ENCODE measurements around the gene ABCA4.

ABCA4 gene

GRCh38 chr1:94095112-94095637, 25.8 kb downstream of the ABCA4 start:
- Histone ChIP-seq H3K4me1 (ENCODE audit: insufficient read depth, low read length) (peaks cover 52% of the 10 kb centered on the region), H3K9ac (ENCODE audit: low read depth, low read length) (no peak overlapping the region), H3K27ac (ENCODE audit: low read length) (peak overlapping the region; percentile 95; the same call in 1 of the 2 replicates), H3K27me3 (ENCODE audit: insufficient read depth, low read length, poor library complexity) (no peaks in the 10 kb centered on the region), H3K36me3 (ENCODE audit: insufficient read depth, low read length) (no peaks in the 10 kb centered on the region), H3K79me2 (ENCODE audit: insufficient read depth, low read length) (no peaks in the 10 kb centered on the region), H3K9me3 (ENCODE audit: insufficient read depth, low read length, severe bottlenecking) (no peaks in the 10 kb centered on the region), H3K4me3 (ENCODE audit: low read depth in 1 of 2, low read length in 2 of 2) (no peak overlapping the region), H4K20me1 (ENCODE audit: insufficient read depth, low read length) (no peaks in the 10 kb centered on the region), H2AFZ (ENCODE audit: low read depth, low read length) (0 out of 2 replicates have a peak overlapping the region, but pooled peaks have one; percentile 11), H3K4me2 (ENCODE audit: insufficient read depth, low read length) (no peak overlapping the region)
- no peak for TF ChIP-seq EZH2 (IDR thresholded peaks at IDR 0.05; ENCODE audit: borderline replicate concordance, low read depth, low read length, severe bottlenecking)
- no peak for TF ChIP-seq CTCF (IDR thresholded peaks at IDR 0.05; ENCODE audit: borderline replicate concordance, extremely low read depth, low read length, poor library complexity, severe bottlenecking)
- DNase-seq (no peak), ATAC-seq (ENCODE audit: insufficient read depth, low read depth) (no peak)

- no peak overlapping the region; the same call in 1 of the 2 replicates for H3K4me2 ChIP-seq (ENCODE audit: insufficient read depth, low read length)
- no peak overlapping the region for H3K9ac ChIP-seq (ENCODE audit: low read depth, low read length)
- no peaks in the 10 kb centered on the region for H3K36me3 ChIP-seq (ENCODE audit: insufficient read depth, low read length)
- peak; percentile 41 for DNase-seq
- no peaks in the 10 kb centered on the region for H4K20me1 ChIP-seq (ENCODE audit: insufficient read depth, low read length)
- ATAC-seq (ENCODE audit: insufficient read depth, low read depth), result no peak
- peak overlapping the region; percentile 95 for H3K27ac ChIP-seq (ENCODE audit: low read length)
- TF ChIP-seq CTCF (IDR thresholded peaks at IDR 0.05; ENCODE audit: borderline replicate concordance, extremely low read depth, low read length, poor library complexity, severe bottlenecking), result no peak
- no peak for TF ChIP-seq EZH2 (IDR thresholded peaks at IDR 0.05; ENCODE audit: borderline replicate concordance, low read depth, low read length, severe bottlenecking)
- H3K4me3 ChIP-seq (ENCODE audit: low read depth in 1 of 2, low read length in 2 of 2), result no peak overlapping the region
- H3K79me2 ChIP-seq (ENCODE audit: insufficient read depth, low read length), result no peaks in the 10 kb centered on the region
- H3K9me3 ChIP-seq (ENCODE audit: insufficient read depth, low read length, severe bottlenecking), result no peaks in the 10 kb centered on the region
- no peaks in the 10 kb centered on the region for H3K27me3 ChIP-seq (ENCODE audit: insufficient read depth, low read length, poor library complexity)
- peaks cover 52% of the 10 kb centered on the region for H3K4me1 ChIP-seq (ENCODE audit: insufficient read depth, low read length)
- peak overlapping the region; percentile 11; the same call in 1 of the 2 replicates for H2AFZ ChIP-seq (ENCODE audit: low read depth, low read length)
Observed at GRCh38 chr1:94094469-94095111, 26.4 kb downstream of the ABCA4 start.

- no peaks in the 10 kb centered on the region for H4K20me1 ChIP-seq (ENCODE audit: insufficient read depth, low read length)
- no peak for ATAC-seq (ENCODE audit: insufficient read depth, low read depth)
- no peaks in the 10 kb centered on the region for H3K9me3 ChIP-seq (ENCODE audit: insufficient read depth, low read length, severe bottlenecking)
- no peak overlapping the region for H3K9ac ChIP-seq (ENCODE audit: low read depth, low read length)
- no peaks in the 10 kb centered on the region for H3K27me3 ChIP-seq (ENCODE audit: insufficient read depth, low read length, poor library complexity)
- peak overlapping the region; percentile 95 for H3K27ac ChIP-seq (ENCODE audit: low read length)
- H2AFZ ChIP-seq (ENCODE audit: low read depth, low read length), result peak overlapping the region; percentile 26; the same call in 1 of the 2 replicates
- H3K4me3 ChIP-seq (ENCODE audit: low read depth in 1 of 2, low read length in 2 of 2), result no peak overlapping the region
- no peak overlapping the region; the same call in 1 of the 2 replicates for H3K4me2 ChIP-seq (ENCODE audit: insufficient read depth, low read length)
- TF ChIP-seq EZH2 (IDR thresholded peaks at IDR 0.05; ENCODE audit: borderline replicate concordance, low read depth, low read length, severe bottlenecking), result no peak
- no peak for TF ChIP-seq CTCF (IDR thresholded peaks at IDR 0.05; ENCODE audit: borderline replicate concordance, extremely low read depth, low read length, poor library complexity, severe bottlenecking)
- no peaks in the 10 kb centered on the region for H3K36me3 ChIP-seq (ENCODE audit: insufficient read depth, low read length)
- H3K4me1 ChIP-seq (ENCODE audit: insufficient read depth, low read length), result peaks cover 52% of the 10 kb centered on the region
- no peaks in the 10 kb centered on the region for H3K79me2 ChIP-seq (ENCODE audit: insufficient read depth, low read length)
- no peak for DNase-seq
Observed at GRCh38 chr1:94093996-94094395, 27.0 kb downstream of the ABCA4 start.

Data from DND-41 (cell line).